Adrenal gland (tissue), 5 donors: Measurements from ENCODE around the gene B4GALT6.

Experiments used
- POLR2A ChIP-seq, 2 donors: fragments of 450-650 bp; IDR thresholded peaks; one replicate each; pipeline ENCODE4 v1.6.1; 2017; ENCODE audit warnings: antibody characterized with exemption in 2 of 2, mild to moderate bottlenecking in 2 of 2, moderate library complexity in 1 of 2
- TF ChIP-seq, protein P1 (sequence below), 6 experiments: fragments of 450-650 bp in 4 of 6; fragments of 200-600 bp in 2 of 6; sonication (generic) in 1 of 6; IDR thresholded peaks; 1 replicate in 5 of 6; 2 replicates in 1 of 6; pipeline versions ENCODE4 v1.5.1 to v1.8.0; 2016 to 2021; ENCODE audit warnings: antibody characterized with exemption in 6 of 6, mild to moderate bottlenecking in 2 of 6, moderate library complexity in 1 of 6
- donor health status: DM: no; HTN: no; CAD: no.

DNA sequence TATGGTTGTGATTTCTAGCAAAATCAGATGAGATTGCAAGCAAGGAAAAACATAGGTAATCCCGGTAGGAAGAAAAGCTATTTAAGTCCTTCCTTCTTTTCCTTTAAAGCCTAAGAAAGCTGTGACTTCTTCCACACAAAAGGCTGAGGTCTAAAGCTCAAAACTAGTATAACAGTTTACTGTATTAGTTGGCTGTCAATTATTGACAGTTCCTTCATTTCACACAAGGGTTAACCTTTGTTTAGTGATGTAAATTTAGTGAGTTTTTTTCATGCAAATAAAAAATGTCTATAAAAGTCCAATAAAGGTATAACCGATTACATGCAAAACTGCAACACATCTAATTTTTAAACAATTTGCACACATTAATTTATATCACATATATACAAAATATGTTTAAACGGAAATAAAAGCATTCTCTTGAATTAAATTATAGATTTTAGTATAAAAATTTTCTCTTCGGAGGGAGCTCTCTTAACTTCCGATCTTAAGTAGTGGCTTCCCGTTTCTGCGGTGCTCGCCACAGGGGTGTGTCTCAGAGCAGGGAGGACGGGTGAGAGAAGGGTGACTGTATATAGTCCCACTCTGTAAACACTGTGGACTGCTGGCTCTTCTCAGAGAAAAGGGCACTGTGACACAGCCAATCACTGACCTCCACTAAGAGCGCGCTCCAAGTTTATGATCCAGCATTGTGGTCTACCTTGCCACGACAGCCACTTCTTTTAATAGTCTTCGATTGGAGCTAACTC lies 59.3 kb downstream of the B4GALT6 start:
- TF ChIP-seq, protein P1, sequence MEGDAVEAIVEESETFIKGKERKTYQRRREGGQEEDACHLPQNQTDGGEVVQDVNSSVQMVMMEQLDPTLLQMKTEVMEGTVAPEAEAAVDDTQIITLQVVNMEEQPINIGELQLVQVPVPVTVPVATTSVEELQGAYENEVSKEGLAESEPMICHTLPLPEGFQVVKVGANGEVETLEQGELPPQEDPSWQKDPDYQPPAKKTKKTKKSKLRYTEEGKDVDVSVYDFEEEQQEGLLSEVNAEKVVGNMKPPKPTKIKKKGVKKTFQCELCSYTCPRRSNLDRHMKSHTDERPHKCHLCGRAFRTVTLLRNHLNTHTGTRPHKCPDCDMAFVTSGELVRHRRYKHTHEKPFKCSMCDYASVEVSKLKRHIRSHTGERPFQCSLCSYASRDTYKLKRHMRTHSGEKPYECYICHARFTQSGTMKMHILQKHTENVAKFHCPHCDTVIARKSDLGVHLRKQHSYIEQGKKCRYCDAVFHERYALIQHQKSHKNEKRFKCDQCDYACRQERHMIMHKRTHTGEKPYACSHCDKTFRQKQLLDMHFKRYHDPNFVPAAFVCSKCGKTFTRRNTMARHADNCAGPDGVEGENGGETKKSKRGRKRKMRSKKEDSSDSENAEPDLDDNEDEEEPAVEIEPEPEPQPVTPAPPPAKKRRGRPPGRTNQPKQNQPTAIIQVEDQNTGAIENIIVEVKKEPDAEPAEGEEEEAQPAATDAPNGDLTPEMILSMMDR (IDR thresholded peaks at IDR 0.05) = no peak
- TF ChIP-seq POLR2A (IDR thresholded peaks at IDR 0.05) = no peak
